ACC112 (cell line): ENCODE results near the gene GSG1L.

Source experiments
- H2AFZ ChIP-seq: fragments of 200-600 bp; sonication (generic); one replicate; pipeline ENCODE4 v1.6.0; 2017; ENCODE audit warnings: antibody characterized with exemption, low read length; ENCODE audit not compliant: unreplicated experiment
- H3K27ac ChIP-seq: fragments of 200-600 bp; sonication (generic); 2 replicates; pipeline ENCODE4 v1.5.1; 2014; ENCODE audit warnings: low read depth, mild to moderate bottlenecking, antibody characterized with exemption, low read length, moderate library complexity
- H3K27me3 ChIP-seq: fragments of 200-600 bp; sonication (generic); 2 replicates; pipeline ENCODE4 v1.6.1; 2014; ENCODE audit warnings: mild to moderate bottlenecking, antibody characterized with exemption, low read length, moderate library complexity, mixed read lengths; ENCODE audit not compliant: insufficient read depth
- H3K36me3 ChIP-seq: fragments of 200-600 bp; sonication (generic); 2 replicates; pipeline ENCODE4 v1.6.1; 2016; ENCODE audit warnings: mild to moderate bottlenecking, antibody characterized with exemption, low read length, moderate library complexity, mixed read lengths; ENCODE audit not compliant: insufficient read depth
- H3K4me1 ChIP-seq: fragments of 200-600 bp; sonication (generic); one replicate; pipeline ENCODE4 v1.6.1; 2016; ENCODE audit warnings: low read length, mixed read lengths; ENCODE audit not compliant: insufficient read depth, unreplicated experiment, control insufficient read depth
- H3K4me3 ChIP-seq: fragments of 200-600 bp; sonication (generic); 2 replicates; pipeline ENCODE4 v1.5.1; 2014; ENCODE audit warnings: mild to moderate bottlenecking, low read depth, low read length
- H3K79me2 ChIP-seq: fragments of 200-600 bp; sonication (generic); one replicate; pipeline ENCODE4 v1.6.0; 2016; ENCODE audit warnings: low read length; ENCODE audit not compliant: control insufficient read depth, unreplicated experiment, insufficient read depth

Gene GSG1L

DNA sequence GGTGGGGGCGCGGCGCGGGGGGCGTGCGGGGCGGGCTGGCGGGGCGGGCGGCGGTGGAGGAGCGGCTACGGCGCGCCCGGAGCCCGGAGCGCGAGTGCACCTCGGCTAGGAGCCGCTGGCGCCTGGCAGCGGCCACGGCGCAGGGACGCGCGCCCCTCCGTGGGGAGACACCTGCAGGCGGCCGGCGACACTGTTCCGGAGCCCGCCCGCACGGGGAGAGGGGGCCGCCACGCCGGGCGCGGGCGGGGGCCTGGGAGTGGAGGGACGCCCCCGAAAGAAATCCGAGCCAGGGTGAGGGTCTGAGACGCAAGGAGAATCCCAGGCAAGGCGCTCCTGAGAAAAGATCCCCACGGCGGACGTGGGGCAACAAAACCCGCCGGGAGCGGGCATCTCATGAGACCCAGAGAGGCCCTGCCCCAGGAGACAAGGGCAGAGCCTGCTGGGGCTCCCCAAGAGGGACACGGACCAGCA is at the start of gene GSG1L:
Gene GSG1L, minus strand, starts transcription at position 124 of the 471 bp plus-strand sequence. CDS start 290 bp downstream, outside the sequence.
- Histone ChIP-seq H3K4me3 (peak within 1 kb of the TSS; percentile 21; the same call in 1 of the 2 replicates), H3K4me1 (peaks cover 7% of the 10 kb centered on the region), H3K27ac (no peak within 1 kb of the TSS), H3K36me3 (no peaks in the 10 kb centered on the region), H3K27me3 (peaks cover 63% of the 10 kb centered on the region), H3K79me2 (no peaks in the 10 kb centered on the region), H2AFZ (no peak within 1 kb of the TSS)

DNA sequence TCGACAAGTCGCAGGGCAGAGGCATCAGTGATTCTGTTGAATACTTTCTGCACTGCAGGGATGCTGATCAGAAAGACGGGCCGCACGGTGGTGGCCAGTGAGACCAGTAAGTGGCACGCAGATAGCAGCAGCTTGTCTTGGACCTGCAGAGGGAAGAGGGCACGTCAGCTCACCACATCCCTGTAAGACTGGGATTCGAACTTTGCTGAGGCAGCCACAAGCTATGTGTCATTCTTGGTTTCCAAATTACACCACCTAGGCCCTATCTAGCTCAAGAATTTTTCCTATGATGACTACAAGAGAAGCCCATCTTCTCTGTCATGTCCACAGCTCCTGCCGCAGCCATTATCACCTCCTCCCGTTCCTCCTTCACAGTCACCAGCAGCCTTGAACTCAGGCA is 49.4 kb upstream of the GSG1L start:
- H2AFZ ChIP-seq: no peak overlapping the region
- H3K79me2 ChIP-seq: peaks cover 10% of the 10 kb centered on the region
- H3K4me3 ChIP-seq: no peak overlapping the region
- peaks cover 5% of the 10 kb centered on the region for H3K4me1 ChIP-seq
- peaks cover 38% of the 10 kb centered on the region for H3K36me3 ChIP-seq
- no peaks in the 10 kb centered on the region for H3K27me3 ChIP-seq
- no peak overlapping the region for H3K27ac ChIP-seq

DNA sequence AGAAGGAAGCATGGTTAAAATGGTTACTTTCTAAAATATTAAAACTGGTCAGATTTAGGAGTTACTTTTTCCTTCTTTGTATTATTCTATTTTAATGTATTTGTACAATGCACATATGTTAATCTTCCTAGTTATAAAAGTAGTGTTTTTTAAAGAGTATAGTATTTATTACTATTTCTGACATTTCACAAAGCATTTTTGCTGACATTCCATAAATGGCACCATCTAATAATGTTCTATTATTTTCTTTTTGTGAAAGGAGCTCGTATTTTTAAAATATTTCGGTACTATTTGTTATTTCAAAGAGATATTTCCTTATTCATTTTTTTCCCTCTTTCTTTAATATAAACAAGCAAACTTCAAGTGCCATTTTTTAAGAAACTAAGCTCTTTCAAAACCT is 47.5 kb upstream of the GSG1L start:
- Histone ChIP-seq H3K27ac (no peak overlapping the region), H3K27me3 (no peaks in the 10 kb centered on the region), H3K36me3 (peaks cover 34% of the 10 kb centered on the region), H3K4me1 (peaks cover 5% of the 10 kb centered on the region), H3K79me2 (peaks cover 10% of the 10 kb centered on the region), H3K4me3 (no peak overlapping the region), H2AFZ (no peak overlapping the region)

DNA sequence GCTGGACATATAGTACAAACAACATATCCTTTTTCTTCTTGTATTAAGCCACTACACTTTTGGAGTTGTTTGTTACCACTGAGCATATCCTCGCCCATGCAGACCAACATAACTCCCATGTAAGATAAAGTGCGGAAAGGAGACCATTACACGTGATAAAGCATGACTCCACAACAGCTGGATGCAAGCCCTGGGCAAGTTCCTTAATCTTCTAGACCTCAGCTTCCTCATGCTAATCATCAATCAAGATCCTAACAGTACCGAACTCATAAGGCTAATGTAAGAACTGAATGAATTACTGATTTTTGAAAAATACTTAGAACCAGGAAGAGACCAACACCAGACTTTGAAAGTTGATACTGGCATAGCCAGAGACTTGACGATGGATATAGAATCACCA is 47.0 kb upstream of the GSG1L start:
- Histone ChIP-seq H3K79me2 (peaks cover 10% of the 10 kb centered on the region), H2AFZ (no peak overlapping the region), H3K27ac (no peak overlapping the region), H3K4me3 (no peak overlapping the region), H3K27me3 (no peaks in the 10 kb centered on the region), H3K4me1 (peaks cover 5% of the 10 kb centered on the region), H3K36me3 (peaks cover 35% of the 10 kb centered on the region)

DNA sequence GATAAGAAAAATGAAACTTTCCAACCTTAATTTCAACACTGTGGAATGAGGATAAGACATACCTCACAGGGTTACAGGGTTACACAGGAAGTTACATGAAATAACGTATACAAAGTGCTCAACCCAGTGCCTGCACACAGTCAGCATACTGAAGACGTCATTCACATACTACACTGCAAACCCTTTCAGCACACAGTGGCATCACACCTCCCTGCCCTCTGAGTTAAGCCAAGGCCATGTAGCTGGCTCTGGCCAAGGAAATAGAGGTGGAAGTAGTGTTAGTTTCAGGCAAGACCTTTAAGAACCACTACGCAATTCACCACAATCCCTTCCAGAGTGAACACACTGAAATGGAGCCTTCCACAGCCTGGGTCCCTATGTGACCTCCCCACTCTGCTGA is 46.6 kb upstream of the GSG1L start:
- H3K27me3 ChIP-seq: no peaks in the 10 kb centered on the region
- peaks cover 5% of the 10 kb centered on the region for H3K4me1 ChIP-seq
- no peak overlapping the region for H2AFZ ChIP-seq
- peaks cover 36% of the 10 kb centered on the region for H3K36me3 ChIP-seq
- peaks cover 10% of the 10 kb centered on the region for H3K79me2 ChIP-seq
- no peak overlapping the region for H3K4me3 ChIP-seq
- H3K27ac ChIP-seq: no peak overlapping the region

DNA sequence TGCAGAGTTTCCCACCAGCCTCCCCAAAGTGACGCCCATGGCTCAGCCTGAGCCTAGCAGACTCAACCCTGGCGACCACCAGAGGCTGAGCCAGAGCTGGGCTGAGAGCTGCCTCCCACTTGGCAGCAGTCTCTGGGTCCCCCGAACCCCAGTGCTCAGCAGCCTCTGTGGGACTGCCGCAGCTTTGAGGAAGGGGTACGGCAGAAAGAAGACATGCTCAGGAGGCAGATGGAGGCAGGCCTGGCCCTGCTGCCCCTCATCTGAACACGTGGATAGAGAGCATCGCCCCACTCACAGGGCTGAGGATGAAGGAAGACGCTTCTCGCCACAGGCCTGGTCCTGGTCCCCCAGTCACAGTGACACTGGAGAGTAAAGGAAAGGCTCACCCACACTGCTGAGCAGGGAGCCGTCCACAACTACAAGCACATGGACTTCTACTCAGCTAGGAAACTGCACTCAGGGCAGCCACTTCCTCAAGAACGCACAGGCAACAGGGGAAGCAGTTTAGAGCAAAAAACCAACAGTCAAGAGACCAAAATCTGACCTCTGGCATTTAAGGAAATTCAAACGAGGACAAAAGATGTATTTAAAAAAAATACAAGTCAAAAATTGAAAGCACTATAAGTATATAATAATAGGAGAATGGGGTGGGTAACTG is 45.2 kb upstream of the GSG1L start:
- peaks cover 5% of the 10 kb centered on the region for H3K4me1 ChIP-seq
- peaks cover 31% of the 10 kb centered on the region for H3K36me3 ChIP-seq
- H3K27me3 ChIP-seq: no peaks in the 10 kb centered on the region
- H3K79me2 ChIP-seq: peaks cover 10% of the 10 kb centered on the region
- H3K27ac ChIP-seq: no peak overlapping the region
- no peak overlapping the region for H2AFZ ChIP-seq
- H3K4me3 ChIP-seq: no peak overlapping the region

DNA sequence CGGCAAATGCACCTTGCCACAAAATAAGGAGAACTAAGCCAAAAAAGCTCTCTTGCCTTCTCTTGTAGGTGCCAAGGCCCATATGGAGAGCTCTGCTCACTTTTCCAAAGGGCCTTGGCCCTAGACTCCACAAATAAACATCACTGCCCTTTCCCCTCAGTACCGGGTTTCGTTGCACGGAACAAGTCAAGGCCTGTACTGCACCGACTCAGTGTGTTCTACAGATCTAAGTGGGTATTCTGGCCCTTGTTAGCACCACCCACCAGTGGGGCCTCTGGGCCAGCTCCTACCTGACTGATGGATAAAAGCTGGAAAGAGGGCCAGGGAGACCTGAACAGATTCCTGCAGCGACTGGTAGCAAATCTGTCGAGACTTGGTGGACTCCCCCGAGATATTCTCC is 43.7 kb upstream of the GSG1L start:
- Histone ChIP-seq H3K79me2 (peaks cover 10% of the 10 kb centered on the region), H2AFZ (no peak overlapping the region), H3K4me1 (peaks cover 5% of the 10 kb centered on the region), H3K27ac (no peak overlapping the region), H3K4me3 (no peak overlapping the region), H3K36me3 (peaks cover 28% of the 10 kb centered on the region), H3K27me3 (no peaks in the 10 kb centered on the region)

DNA sequence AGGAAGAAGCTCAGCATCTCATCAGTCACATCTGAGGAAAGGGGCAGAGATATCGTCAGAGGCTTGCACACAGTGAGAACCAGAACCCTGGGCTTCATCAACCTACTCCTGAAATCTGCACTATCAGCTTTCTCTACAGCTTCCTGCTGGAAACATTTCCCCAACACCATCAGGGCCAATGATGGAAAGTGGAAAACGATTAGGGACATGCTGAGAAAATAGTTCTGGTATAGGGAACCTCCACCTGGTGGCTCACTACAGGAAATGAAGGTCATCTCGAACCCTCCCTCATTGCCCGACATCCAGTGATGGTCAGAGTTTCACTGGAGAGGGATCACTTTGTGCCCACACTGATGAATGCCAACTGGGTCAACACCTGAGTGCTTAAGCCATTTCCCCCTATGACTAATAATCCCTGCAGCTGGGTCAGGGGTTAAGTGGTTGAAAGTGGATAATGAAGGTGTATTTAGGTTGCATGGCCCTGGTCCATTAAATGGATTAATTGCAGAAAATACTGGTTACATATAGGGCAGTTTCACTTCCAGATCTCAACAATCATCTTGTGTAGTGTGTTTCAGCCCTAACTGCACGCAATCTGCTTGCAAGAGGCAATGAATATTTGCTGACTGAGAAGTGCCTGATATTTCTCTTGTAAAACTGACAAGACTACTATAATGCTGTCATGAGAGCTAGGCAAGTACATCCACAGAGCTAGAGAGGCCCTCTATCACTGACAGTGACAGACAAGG is 43.1 kb upstream of the GSG1L start:
- peaks cover 28% of the 10 kb centered on the region for H3K36me3 ChIP-seq

DNA sequence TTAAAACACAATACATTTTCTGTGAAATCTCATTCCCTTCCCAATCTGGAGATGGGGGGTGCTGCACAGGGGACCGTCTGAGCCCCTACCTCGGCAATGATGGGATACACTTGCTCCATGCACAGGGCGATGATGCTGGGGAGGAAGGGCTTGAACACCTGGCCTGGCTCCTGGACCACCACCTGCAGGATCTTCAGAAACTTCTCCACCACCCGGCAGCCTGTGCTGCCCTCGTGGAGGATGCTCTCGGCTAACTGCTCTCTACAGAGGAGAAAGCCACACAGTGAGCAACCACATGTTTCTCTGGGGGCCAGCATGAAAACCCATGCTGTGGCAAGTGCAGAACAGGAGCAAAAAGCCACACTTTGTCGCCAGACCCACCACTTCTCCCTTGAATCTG is 42.4 kb upstream of the GSG1L start:
- H3K4me1 ChIP-seq: peaks cover 5% of the 10 kb centered on the region
- H3K27me3 ChIP-seq: no peaks in the 10 kb centered on the region
- no peak overlapping the region for H3K4me3 ChIP-seq
- peaks cover 33% of the 10 kb centered on the region for H3K36me3 ChIP-seq
- H3K27ac ChIP-seq: no peak overlapping the region
- H2AFZ ChIP-seq: no peak overlapping the region
- peaks cover 10% of the 10 kb centered on the region for H3K79me2 ChIP-seq

More for the DNA sequence above, 43.1 kb upstream of the GSG1L start:
- H3K27me3 ChIP-seq: no peaks in the 10 kb centered on the region
- no peak overlapping the region for H3K4me3 ChIP-seq
- no peak overlapping the region for H3K27ac ChIP-seq
- H3K79me2 ChIP-seq: peaks cover 10% of the 10 kb centered on the region
- no peak overlapping the region for H2AFZ ChIP-seq
- H3K4me1 ChIP-seq: peaks cover 5% of the 10 kb centered on the region

DNA sequence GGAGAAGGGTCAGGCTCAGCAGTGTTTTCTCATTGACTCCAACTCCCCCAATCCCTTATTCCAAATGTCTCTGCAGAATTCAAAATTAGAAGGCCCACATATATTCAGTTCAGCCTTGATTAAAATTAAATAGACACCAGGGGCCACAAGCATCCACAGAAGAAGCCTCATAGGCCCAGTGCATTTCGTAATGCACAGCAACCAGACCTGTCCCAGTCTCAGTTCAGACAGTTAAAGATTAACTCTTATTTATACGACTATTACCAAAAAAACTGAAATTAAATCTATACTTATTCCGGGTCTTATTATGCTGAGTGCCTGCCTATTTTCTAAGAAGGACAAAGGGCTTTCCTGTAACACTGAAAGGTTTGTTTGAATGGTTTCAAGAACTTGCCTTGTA is 41.8 kb upstream of the GSG1L start:
- Histone ChIP-seq H3K36me3 (peaks cover 33% of the 10 kb centered on the region), H3K27ac (no peak overlapping the region), H3K79me2 (peaks cover 7% of the 10 kb centered on the region), H3K27me3 (no peaks in the 10 kb centered on the region), H3K4me1 (peaks cover 3% of the 10 kb centered on the region), H3K4me3 (no peak overlapping the region), H2AFZ (no peak overlapping the region)

DNA sequence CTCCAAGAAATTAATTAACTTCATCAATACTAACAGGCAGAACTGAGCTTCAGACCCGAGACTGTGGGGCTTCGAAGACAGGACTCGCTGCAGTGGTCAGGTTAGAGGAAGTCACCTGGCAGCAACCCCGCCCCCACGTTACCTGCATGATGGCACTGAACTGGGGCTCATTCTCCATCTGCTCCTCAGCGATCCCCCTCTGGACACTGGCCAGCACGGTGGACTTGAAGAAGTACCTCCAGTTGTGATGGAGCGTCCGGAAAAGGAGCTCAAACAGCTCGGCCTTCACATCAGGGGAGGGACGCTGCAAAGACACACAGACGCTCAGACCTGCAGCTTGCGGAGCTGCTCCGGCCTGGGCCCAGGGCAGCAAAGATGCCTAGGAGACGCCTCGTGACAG is 40.9 kb upstream of the GSG1L start:
- no peak overlapping the region for H3K4me3 ChIP-seq
- H3K27ac ChIP-seq: no peak overlapping the region
- peaks cover 27% of the 10 kb centered on the region; the same call in 1 of the 2 replicates for H3K36me3 ChIP-seq
- H3K79me2 ChIP-seq: peaks cover 3% of the 10 kb centered on the region
- no peaks in the 10 kb centered on the region for H3K4me1 ChIP-seq
- H2AFZ ChIP-seq: no peak overlapping the region
- no peaks in the 10 kb centered on the region for H3K27me3 ChIP-seq
